22Rv1 (cell line): ENCODE data around the gene LFNG.

Experiments
- CTCF ChIP-seq: fragments of 450-650 bp; IDR thresholded peaks from 2 replicates; pipeline ENCODE4 v1.5.1; 2017; ENCODE audit warnings: mild to moderate bottlenecking
- ZFX ChIP-seq: fragments of 450-650 bp; IDR thresholded peaks from 2 replicates; pipeline ENCODE4 v1.6.1; 2017; ENCODE audit warnings: antibody characterized with exemption, borderline replicate concordance

- TF ChIP-seq CTCF (no peak), ZFX (no peak)
These were observed 22.7 kb downstream of the LFNG start for GRCh38 chr7:2542011-2542915.
